ENCODE measurements around the gene EPG5.

- no peak for TF ChIP-seq CTCF (IDR thresholded peaks at IDR 0.05)
- TF ChIP-seq POLR2AphosphoS5 (IDR thresholded peaks at IDR 0.05; ENCODE audit: low read depth, low read length) = no peak
- TF ChIP-seq, protein P1, sequence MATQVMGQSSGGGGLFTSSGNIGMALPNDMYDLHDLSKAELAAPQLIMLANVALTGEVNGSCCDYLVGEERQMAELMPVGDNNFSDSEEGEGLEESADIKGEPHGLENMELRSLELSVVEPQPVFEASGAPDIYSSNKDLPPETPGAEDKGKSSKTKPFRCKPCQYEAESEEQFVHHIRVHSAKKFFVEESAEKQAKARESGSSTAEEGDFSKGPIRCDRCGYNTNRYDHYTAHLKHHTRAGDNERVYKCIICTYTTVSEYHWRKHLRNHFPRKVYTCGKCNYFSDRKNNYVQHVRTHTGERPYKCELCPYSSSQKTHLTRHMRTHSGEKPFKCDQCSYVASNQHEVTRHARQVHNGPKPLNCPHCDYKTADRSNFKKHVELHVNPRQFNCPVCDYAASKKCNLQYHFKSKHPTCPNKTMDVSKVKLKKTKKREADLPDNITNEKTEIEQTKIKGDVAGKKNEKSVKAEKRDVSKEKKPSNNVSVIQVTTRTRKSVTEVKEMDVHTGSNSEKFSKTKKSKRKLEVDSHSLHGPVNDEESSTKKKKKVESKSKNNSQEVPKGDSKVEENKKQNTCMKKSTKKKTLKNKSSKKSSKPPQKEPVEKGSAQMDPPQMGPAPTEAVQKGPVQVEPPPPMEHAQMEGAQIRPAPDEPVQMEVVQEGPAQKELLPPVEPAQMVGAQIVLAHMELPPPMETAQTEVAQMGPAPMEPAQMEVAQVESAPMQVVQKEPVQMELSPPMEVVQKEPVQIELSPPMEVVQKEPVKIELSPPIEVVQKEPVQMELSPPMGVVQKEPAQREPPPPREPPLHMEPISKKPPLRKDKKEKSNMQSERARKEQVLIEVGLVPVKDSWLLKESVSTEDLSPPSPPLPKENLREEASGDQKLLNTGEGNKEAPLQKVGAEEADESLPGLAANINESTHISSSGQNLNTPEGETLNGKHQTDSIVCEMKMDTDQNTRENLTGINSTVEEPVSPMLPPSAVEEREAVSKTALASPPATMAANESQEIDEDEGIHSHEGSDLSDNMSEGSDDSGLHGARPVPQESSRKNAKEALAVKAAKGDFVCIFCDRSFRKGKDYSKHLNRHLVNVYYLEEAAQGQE (IDR thresholded peaks at IDR 0.05; ENCODE audit: insufficient read depth in 1 of 2, low read depth in 2 of 2, low read length in 1 of 2) = no peak
- TF ChIP-seq SIN3A (IDR thresholded peaks at IDR 0.05; ENCODE audit: borderline replicate concordance, insufficient read depth, low read depth, low read length) = no peak
- no peak for TF ChIP-seq TCF7L2 (IDR thresholded peaks at IDR 0.05; ENCODE audit: low read depth, low read length)
Measured at GRCh38 chr18:45805551-45805950, 161.6 kb downstream of the EPG5 start.

Measured in Panc1 (cell line).